Activated CD4-positive, alpha-beta T cell treated with anti-CD3 and anti-CD28 coated beads, Interleukin-2, amount 50 U/mL, for 24 hours (primary cell): ENCODE results near the gene ZNF780B.
A peak's percentile ranks its signal among the peaks of the same experiment; 100 is the strongest.
"Not testable (repeated sequence)": the region's sequence is repeated elsewhere in the genome, so short reads cannot be mapped to it uniquely, and the experiment has no call there.

Experiments used
- DNase-seq, 2 donors: peaks; one replicate each; pipeline ENCODE4 v3.0.0-alpha.2; 2020; ENCODE audit warnings: low read depth in 1 of 2, low spot score in 1 of 2

The ZNF780B gene

DNA sequence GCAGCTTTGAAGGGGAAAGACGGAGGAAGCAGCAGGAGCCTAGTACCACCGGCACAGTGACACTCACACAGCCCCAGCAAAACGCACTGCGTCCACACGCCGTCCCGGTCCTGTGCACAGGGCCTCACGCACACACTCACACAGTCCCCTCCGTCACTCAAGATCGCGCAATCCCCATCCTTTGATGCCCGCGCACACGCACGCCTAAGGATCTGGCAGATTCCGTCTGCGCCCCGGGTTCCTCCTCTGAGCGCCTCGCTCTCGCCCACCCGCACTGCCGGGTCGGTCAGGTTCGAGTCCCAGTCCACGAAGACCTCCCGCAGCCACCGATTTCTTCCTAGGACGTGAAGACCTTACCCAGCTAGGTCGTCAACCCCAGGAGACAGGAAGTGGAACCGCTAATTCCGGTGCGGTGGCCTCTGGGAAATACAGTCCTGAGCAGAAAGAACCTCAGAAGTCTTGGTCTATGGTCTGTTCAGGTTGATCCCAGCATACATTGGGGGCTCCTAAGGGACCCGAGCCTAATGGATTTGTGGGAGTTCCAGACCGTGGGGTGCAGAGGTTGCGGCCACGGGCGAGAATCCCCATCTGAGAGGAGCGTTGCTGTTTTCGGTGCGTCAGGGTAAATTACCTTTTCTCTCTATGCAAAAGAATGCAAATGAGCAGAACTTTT, at the start of gene ZNF780B:
Gene ZNF780B, minus strand, starts transcription at position 400 of the 673 bp plus-strand sequence. CDS start 5,899 bp downstream, outside the sequence.
- peak; percentile 56 to 62 for DNase-seq

DNA sequence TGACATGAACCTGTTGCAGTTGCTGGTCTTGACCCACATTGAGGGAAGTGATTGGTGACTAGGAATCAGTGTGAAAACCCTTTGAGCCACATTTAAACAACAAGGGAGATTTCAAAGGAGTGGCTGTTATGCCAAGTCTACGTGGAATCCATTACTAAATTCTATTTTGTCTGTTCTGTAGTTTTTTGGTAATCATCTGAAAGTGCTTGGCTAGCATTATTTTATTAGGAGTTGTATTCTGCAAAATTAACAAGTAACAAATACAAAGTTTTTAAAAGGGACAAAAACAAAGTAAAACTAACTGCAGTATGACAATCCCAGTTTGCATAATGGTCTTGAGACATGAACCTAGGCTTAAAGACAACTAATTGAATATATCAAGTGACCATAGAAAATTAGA, 48.7 kb upstream of the ZNF780B start:
- DNase-seq = no peak

DNA sequence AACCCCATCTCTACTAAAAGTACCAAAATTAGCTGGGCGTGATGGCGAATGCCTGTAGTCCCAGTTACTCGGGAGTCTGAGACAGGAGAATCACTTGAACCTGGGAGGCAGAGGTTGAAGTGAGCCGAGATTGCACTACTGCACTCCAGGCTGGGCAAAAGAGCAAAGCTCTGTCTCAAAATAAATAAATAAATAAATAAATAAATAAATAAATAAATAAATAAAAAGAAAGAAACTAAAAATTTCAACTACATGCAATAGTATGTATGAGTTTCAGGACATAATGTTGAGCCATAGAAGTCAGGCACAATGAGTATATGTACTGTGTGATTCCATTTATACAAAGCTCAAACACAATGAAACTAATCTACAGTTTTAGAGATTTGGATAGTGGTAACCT, 47.6 kb upstream of the ZNF780B start:
- DNase-seq = no peak

DNA sequence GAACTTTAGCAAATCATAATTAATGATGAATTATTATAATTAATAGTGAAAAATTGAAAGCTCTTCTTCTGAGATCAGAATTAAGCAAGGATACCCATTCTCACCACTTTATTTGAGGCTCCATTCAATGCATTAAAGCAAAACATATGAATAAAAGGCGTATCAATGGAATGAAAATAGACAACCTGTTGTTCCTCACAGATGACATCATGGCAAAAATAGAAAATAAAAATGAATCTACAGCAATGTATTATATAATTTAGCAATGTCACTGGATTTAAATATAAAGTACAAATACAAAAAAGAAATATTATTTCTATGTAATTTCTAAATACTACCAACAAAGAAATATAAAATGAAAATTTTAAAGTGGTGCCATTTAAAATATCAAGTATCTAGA, 45.8 kb upstream of the ZNF780B start:
- DNase-seq = no peak

DNA sequence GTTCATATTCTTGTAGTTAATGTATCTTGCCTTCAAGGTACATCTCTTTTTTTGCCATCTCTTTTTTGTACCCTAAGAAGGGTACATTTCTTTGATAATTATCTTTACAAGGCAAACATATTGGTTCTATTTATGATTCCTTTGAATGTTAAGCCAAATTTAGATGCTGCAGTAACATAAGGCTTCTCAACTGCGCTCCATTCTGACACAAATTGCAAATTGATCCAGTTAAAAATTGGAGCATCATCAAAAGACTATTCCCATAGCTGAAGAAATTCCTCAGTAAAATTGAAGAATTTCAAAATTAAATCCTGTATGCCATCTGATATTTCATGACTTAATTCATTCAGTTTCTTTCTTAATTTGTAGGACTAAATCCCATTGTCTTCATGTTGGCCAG, 37.4 kb upstream of the ZNF780B start:
- DNase-seq = no peak

DNA sequence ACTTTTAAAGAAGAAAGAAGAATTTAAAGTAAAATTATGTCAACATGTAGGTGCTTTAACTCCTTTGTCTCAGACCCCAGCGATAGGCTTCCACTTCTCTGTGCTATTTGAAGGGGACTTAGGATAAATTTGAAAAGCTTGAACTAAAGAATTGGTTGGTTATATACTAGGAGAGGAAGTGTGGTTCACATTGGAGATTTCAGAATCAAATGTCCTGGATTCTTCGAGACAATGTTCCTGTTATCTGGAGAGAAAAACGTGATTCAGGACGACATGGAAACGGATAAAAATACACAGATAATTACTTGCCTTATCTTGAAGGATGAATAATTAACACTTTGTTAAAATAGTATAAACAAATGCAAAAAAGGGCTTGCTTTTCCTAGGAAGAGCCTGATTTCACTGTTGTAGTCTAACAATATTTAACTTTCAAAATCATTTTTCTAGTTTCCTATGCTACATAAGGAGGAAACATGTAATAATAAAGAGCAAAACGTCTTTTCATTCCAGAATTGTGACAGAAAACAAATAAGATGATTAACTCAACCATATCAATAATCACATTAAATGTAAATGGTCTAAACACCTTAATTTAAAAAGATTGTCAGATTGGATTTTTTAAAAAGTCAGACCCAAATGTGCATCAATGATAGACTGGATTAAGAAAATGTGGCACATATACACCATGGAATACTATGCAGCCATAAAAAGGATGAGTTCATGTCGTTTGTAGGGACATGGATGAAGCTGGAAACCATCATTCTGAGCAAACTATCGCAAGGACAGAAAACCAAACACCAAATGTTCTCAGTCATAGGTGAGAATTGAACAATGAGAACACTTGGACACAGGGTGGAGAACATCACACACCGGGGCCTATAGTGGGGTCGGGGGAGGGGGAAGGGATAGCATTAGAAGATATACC, 35.4 kb upstream of the ZNF780B start:
- DNase-seq = no peak

DNA sequence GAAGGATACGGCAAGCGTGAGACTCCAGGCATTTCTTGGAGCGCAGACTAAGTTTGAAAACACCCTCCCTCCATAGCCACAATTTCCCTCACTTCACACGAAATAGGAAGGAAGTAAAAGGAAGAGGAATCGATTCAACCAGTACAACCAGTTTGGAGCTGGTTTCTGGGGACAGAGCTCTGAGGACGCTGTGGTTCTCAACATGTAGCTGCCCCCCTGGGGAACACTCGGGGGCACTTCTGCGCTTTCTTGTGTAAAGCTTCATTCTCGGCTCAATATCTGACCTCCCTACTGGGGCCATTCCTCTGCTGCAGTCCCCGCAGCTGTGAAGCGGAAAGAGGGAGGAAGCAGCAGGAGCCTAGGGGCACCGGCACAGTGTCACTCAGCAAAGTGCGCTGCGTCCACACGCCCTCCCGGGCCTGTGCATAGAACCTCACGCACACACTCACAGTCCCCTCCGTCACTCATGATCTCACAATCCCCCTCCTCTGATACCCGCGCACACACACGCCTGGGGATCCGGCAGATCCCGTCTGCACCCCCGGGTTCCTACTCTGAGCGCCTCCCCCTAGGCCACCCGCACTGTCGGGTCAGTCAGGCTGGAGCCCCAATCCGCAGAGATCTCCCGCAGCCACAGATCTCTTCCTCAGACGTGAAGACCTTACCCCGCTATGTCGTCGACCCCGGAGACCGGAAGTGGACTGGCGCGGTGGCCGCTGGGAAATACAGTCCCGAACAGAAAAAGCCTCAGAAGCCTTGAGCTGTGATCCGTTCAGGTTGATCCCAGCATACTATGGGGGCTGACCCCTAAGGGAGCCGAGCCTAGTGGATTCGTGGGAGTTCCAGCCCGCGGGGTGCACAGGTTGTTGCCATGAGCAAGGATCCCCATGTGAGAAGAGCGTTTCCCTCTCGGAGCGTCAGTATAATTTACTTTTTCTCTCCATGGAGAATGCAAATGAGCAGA, 34.5 kb upstream of the ZNF780B start, which contains the start of gene ZNF780A:
Gene ZNF780A, minus strand, starts transcription at position 703 of the 964 bp plus-strand sequence. CDS start 6,190 bp downstream, outside the sequence.
- DNase-seq = peak; percentile 56 to 77

DNA sequence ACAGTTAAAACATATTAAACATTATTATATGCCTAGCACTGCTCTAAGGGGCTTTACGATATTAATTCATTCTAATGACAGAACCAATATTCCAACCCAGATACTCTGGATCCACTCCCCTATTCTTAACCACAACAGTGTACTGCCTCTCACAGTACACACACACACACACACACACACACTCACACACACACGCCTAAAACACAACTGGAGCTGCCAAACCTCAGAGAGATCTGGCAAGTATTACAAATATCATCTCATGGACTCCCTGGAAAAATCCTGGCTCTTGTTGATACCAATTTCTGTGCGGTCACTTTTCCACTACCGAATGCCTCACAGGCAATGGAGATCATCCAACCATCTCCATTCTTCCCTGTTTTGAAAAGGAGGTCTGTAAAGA, 33.4 kb upstream of the ZNF780B start:
- no peak for DNase-seq

DNA sequence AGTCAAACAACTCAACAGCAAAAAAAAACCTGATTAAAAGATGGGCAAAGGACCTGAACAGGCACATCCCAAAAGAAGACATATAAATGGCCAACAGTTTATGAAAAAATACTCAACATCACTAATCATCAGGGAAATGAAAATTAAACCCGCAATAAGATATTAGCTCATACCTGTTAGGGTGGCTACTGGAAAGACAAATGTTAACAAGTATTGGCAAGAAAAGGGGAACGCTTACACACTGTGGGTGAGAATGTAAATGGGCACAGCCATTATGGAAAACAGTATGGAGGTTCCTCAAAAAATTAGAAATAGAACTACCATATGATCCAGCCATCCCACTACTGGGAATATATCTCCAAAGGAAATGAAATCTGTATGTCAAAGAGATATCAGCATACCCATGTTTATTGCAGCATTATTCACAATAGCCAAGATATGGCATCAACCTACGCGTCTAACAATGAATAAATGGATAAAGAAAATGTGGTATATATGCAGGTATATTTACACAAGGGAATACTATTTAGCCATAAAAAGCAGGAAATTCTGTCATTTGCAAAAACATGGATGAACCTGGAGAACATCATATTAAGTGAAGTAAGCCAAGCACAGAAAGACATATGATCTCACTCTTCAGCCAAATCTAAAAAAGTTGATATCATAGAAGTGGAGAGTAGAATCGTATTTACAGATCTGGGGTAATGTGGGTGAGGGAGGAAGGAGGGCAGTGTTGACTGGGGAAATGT, 32.4 kb upstream of the ZNF780B start:
- no peak for DNase-seq

DNA sequence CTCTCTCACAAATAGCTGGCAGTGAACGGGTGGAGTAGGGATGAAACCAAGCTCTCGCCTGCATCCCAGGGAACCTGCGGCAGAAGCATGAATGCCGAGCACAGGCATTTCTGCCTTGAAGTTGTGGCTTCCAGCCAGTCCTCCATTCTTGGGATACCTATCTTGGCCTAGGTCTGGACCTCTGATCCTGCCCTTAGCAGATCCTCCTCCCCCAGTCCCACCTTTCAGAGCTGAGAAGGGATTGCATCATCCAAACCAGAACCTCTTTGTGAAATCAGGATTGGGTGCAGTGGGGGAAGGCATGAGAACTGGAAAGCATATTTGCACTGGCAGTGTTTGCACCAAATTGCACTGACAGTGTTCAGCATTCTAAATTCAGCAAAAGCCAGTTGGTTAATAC, 28.9 kb upstream of the ZNF780B start:
- DNase-seq = no peak

DNA sequence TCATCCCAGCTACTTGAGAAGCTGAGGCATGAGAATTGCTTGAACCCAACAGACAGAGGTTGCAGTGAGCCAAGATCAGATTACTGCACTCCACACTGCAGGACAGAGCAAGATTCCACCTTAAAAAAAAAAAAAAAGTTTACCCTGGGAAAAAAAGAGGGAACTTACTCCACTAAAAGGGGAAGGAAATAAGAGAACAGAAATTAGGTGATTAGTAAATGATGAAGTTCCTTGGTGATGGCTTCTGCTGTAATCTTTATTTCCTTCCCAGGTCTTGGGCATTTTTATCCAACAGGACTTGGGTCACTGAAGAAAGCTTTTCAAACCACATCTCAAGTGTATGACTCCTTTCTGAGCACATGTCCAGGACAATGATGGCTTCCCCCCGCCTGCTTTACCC, 25.4 kb upstream of the ZNF780B start:
- DNase-seq = no peak

DNA sequence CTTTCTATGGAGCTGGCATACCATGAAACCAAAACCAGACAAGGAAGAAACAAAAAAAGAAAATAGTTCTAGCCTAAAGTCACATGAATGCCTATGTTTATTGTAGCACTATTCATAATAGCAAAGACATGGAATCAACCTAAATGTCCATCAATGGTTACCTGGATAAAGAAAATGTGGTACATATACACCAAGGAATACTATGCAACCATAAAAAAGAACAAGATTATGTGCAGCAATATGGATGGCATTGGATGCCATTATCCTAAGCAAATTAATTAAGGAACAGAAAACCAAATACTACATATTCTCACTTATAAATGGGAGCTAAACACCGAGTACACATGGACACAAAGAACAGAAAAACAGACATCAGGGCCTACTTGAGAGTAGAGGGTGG, 24.3 kb upstream of the ZNF780B start:
- DNase-seq = no peak

DNA sequence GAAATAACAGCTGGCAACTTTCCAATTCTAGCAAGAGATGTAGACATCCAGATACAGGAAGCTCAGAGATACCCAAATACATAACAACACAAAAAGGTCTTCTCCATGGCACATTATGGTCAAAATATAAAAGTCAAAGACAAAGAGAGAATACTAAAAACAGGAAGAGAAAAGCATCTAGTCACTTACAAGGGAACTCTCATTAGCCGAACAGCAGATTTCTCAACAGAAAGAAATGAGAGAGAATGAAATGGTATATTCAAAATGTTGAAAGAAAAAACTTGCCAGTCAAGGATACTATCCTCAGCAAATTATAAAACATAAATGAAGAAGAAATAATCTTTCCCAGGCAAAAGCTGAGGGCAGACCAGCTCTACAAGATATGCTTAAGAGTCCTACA, 22.3 kb upstream of the ZNF780B start:
- no peak for DNase-seq

DNA sequence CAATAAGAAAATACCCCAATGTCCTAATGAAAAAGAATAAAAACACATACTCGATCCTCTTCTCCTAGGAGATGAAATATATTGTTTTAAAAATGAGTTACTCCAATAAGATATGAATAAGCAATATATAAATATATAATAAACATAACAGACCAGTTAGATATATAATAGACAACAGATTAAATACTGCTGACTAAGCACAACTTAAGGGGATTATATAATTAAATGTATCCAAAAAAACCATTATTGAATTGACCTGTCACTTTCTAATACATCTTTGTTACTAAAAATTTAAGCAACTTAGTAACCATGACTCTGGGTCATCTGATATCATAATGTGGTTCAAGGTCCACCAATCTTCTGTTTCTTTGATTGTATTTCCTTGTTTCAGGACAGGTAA, 14.0 kb upstream of the ZNF780B start:
- DNase-seq = no peak

DNA sequence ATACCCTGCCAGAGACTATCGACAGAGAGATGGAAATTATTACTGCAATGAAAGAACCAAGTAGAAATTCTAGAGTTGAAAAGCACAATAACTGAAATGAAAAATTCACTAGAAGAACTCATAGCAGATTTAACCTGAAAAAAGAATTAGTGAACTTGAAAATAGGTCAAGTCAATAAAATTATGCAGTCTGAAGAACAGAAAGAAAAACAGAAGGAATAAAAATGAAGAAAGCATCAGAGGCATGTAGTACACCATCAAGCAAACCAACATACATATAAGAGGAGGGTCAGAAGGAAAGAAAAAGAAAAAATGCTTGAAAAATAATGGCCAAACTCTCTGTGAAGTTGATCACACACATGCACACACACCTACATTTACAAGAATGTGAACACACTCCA, 3.6 kb upstream of the ZNF780B start:
- no peak for DNase-seq

DNA sequence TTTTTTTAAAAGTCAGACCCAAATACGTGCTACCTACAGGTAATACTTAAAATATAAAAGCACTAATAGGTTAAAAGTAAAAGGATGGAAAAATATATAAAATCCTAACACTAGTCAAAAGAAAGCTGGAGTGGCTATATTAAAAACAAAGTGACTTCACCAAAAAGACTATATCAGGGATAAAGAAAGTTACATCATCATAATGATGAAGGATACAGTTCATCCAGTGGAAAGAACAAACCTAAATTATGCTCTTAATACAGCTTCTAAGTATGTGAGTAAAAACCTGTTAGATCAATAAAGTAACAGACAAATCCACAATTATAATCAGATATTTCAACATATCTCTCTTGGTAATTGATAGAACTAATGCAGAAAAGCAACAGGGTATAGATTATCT, 1.1 kb upstream of the ZNF780B start:
- DNase-seq = no peak

DNA sequence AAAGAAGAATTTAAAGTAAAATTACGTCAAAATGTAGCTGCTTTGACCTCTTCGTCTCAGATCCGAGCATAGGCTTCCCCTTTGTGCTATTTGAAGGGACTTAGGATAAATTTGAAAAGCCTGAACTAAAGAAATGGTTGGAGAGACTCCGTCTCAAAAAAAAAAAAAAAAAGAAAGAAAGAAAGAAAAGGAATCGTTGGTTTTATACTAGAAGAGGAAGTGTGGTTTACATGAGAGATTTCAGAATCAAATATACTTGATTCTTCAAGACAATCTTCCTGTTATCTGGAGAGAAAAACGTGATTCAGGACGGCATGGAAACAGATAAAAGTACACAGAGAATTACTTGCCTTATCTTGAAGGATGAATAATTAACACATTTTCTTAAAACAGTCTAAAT, 474 bp upstream of the ZNF780B start:
- no peak for DNase-seq

DNA sequence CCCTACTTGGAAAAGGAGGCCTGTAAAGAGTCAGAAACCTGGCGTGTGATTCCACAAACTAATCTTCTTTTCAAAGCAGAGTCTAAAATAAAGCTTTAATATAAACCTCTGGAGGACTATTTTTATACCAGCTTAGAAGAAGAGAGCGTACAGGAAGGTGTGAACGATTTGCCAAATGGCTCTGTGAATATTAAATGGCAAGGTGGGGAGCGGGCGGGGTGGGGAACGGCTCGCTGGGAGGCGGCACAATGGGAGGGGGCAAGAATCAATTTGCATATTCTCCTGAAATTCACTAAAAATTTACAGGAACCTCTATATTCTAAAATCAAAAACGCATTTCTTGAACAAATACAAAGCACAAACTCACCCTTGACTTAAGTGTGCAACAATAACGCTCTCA, 982 bp downstream of the ZNF780B start:
- DNase-seq = no peak

DNA sequence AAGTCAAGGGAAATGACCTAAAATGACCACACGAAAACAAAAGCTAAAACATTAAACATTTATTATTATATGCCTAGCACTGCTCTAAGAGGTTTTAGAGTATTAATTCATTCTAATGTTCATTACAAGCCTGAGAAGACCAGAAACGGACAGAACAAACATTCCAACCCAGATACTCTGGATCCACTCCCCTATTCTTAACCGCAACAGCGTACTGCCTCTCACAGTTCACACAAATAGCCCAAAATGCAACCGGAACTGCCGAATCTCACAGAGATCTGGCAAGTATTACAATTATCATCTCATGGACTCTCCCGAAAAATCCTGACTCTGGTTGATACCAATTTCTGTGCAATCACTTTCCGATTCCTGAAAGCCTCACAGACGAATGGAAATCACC, 1.4 kb downstream of the ZNF780B start:
- DNase-seq = no peak

DNA sequence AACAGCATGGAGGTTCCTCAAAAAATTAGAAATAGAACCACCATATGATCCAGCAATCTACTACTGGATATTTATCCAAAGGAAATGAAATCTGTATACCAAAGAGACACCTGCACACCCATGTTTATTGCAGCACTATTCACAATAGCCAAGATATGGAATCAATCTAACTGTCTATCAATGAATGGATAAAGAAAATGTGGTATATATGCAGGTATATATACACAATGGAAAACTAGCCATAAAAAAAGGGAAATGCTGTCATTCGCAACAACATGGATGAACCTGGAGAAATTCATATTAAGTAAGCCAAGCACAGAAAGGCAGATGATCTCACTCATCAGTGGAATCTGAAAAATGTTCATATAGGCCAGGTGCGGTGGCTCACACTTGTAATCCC, 2.5 kb downstream of the ZNF780B start:
- DNase-seq = no peak

DNA sequence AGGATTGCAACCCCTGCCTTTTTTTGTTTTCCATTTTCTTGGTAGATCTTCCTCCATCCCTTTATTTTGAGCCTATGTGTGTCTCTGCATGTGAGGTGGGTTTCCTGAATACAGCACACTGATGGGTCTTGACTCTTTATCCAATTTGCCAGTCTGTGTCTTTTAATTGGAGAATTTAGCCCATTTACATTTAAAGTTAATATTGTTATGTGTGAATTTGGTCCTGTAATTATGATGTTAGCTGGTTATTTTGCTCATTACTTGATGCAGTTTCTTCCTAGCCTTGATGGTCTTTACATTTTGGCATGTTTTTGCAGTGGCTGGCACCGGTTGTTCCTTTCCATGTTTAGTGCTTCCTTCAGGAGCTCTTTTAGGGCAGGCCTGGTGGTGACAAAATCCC, 14.3 kb downstream of the ZNF780B start:
- DNase-seq = not testable (repeated sequence)
